GM12865 (cell line): ENCODE results near the gene BSND.

Experiments used
- DNase-seq: peaks from one replicate; pipeline ENCODE4 v3.0.0; 2010; ENCODE audit warnings: low read depth
- H3K4me3 ChIP-seq: 2 replicates; pipeline ENCODE4 v1.5.1; 2011; ENCODE audit warnings: mild to moderate bottlenecking, low read depth, low read length, control low read depth
- CTCF ChIP-seq: IDR thresholded peaks from 2 replicates; pipeline ENCODE4 v1.5.1; 2011; ENCODE audit warnings: low read length, control low read depth, low read depth, inconsistent platforms; ENCODE audit not compliant: insufficient read depth; ENCODE audit errors: missing control alignments

BSND gene

GRCh38 chr1:55040083-55040932 is 41.6 kb downstream of the BSND start:
- TF ChIP-seq CTCF = no peak
- no peak overlapping the region for H3K4me3 ChIP-seq
- DNase-seq = no peak

GRCh38 chr1:55040933-55041494 is 42.3 kb downstream of the BSND start:
- no peak for DNase-seq
- H3K4me3 ChIP-seq = no peak overlapping the region
- no peak for TF ChIP-seq CTCF

GRCh38 chr1:55041613-55042012 is 42.9 kb downstream of the BSND start:
- no peak for TF ChIP-seq CTCF
- no peak overlapping the region for H3K4me3 ChIP-seq
- no peak for DNase-seq

- H3K4me3 ChIP-seq = no peak overlapping the region
- TF ChIP-seq CTCF = no peak
- no peak for DNase-seq
These were observed 44.3 kb downstream of the BSND start for GRCh38 chr1:55043011-55043410.

GRCh38 chr1:55043726-55044125 is 45.0 kb downstream of the BSND start:
- no peak overlapping the region for H3K4me3 ChIP-seq
- no peak for DNase-seq
- TF ChIP-seq CTCF = no peak

- no peak for DNase-seq
- no peak for TF ChIP-seq CTCF
These were observed 46.1 kb downstream of the BSND start for GRCh38 chr1:55044617-55045397.

More at GRCh38 chr1:55044617-55045397, 46.1 kb downstream of the BSND start:
- no peak overlapping the region for H3K4me3 ChIP-seq
